Stimulated activated CD8-positive, alpha-beta memory T cell treated with anti-CD3 and anti-CD28 coated beads, Interleukin-7, amount 100 ng/mL, for 48 hours (primary cell): ENCODE measurements around the gene PRLH.

Experiments
- DNase-seq, 2 donors: peaks; one replicate each; pipeline ENCODE4 v3.0.0-alpha.2; 2020; ENCODE audit warnings: low read depth in 1 of 2; ENCODE audit errors: extremely low read depth in 1 of 2

The PRLH gene

GRCh38 chr2:237538901-237539300 is 27.5 kb upstream of the PRLH start:
- DNase-seq: no peak

DNA sequence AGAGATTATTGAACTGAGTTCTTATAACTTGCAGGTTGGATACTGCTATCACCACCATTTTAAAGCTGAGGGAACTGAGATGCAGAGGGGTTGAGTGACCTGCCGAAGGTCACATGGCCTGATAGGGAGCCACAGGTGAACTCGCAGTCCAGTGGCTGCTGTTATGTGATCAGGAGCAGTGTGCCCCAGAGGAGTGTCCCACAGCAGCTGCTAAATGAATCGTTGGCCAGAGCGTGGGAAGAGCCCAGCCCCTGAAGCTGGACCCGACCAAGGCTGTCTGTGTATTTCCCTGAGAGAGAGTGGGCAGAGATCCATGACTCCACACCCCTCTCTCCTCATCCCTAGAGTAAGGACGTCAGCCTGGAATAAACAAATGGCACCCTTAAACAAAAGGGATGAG is 26.7 kb upstream of the PRLH start:
- DNase-seq: no peak

DNA sequence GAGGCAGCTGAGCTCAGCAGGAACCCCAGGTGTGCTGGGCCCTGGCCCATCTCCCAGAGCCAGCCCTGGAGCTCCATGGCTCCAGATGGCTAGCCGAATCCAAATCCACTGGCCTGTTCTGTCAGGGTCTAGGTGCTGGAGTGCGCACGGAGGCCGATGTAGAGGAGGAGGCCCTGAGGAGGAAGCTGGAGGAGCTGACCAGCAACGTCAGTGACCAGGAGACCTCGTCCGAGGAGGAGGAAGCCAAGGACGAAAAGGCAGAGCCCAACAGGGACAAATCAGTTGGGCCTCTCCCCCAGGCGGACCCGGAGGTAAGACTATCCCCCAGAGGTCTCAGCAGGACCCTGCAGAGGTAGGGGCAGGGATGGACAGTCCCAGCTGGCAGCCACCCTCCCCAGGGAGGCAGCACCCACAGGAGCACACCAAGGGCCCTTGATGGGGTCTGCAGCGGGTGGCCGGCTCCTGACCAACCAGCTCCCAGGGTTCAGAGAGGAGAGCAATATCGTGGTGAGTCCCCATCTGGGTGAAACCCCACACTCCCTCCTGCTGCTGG is 26.1 kb upstream of the PRLH start:
- no peak for DNase-seq

DNA sequence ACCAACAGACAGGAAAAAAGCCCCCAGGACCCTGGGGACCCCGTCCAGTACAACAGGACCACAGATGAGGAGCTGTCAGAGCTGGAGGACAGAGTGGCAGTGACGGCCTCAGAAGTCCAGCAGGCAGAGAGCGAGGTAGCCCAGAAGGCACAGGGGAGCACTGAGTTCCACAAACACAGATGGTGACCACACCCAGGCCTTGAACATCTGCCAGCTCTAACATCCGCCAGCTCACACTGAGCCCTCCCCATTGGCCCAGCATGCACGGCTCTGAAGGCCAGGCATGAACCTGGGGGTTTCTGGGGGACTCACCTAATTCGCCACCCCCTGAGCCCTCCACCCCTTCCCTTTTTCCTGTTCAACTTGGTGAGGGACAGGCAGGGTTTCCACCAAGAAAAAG is 25.6 kb upstream of the PRLH start:
- no peak for DNase-seq

DNA sequence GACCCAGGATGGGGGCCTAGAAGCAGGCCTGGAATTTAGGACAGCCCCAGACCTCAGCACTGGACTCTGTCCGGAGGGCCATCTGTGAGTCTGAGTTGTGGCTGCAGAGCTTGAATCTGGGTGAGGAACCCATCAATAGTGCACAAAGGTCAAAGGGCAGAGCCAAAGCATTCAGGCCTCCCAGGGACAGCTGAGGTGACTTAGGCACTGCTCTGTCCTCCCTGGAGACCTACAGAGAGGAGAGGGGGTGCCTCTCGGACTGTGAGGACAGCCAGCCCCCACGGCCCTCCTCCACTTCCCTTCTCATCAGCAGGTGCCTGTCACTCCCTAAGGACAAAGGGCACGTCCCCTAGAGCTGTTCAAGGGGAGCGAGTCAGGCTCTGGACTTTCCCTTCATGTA is 25.1 kb upstream of the PRLH start:
- no peak for DNase-seq

- no peak for DNase-seq
Measured at GRCh38 chr2:237542001-237542704, 24.2 kb upstream of the PRLH start.

DNA sequence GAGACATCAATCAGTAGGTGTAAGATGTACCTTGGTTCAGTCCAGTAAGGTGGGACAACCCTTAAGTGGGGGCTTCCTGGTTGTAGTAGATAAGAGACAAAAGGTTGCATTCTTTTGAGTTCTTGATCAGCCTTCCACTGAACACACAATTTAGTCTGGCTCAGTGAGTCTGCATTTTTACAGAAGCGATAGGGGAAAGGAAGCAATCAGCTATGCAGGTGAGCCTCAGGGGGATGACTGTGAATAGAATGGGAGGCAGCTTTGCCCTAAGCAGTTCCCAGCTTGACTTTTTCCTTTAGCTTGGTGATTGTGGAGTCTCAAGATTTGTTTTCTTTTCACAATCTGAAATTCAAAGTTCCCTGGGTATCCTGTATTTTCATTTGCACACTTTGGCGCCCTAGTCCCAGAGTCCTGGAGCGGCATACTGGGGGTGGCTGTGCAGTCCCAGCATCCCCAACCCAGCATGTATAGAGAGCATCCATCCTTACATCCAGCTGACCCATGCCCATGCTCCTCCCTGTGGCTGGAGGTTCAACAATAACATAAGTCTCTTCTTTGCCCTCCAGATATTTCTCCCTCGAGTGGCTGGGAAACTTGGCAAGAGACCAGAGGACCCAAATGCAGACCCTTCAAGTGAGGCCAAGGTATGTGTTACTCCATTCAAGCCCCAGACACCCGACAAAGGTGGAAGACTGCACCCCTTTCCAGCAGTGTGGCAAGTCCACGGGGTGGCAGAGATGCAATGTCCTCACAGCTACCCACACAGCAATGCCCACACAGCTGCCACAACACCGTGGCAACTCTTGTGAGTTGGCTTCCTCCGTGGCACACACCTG is 20.1 kb upstream of the PRLH start:
- DNase-seq: no peak

DNA sequence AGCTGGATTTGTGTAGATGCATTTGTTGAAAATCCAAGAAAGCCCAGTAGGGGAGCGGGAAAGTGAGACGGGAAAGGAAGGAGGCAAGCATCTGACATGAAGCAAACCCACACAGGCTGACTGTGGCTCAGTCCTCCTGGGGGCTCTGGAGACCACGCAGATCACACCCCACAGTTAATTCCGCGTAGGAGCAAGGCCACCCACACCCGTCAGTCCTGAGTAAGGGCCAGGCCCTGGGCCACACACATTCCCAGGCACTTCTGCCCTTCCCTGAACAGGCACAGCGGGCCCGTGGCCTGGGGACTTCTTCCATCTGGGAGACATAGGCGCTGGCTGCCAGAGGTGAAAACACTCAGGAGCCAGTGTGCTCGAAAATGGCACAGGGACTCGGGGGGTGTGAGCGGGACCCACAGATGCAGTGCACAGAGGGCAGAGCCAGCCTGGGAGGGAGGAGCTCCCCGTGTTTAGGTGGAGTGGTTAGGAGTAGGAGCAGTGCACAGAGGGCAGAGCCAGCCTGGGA is 19.4 kb upstream of the PRLH start:
- no peak for DNase-seq

DNA sequence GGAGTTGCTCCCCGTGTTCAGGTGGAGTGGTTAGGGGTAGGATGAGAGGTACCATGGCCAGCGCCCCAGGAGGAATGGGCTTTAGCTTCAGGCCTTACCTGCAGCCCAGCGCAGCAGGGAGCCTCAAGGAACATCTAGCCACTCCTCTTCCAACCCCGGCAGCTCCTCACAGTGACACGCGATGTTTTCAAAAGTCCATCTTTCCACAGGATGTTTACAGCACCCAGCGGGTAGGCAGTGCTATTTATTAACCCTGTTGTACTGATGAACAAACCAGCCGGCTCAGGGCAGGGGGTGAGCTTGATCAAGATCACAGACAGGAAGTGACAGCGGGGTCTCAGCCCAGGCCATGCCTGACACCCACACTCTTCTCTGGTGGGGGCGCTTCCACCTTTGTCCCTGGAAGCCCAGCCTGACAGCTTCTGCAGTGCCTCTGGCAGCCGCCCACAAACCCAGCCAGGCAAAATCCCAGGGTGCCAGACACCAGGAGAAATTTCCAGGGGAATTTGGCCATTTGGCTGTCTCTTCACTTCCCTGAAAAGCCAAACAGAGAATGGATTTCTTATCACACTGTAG is 18.4 kb upstream of the PRLH start:
- DNase-seq: no peak

DNA sequence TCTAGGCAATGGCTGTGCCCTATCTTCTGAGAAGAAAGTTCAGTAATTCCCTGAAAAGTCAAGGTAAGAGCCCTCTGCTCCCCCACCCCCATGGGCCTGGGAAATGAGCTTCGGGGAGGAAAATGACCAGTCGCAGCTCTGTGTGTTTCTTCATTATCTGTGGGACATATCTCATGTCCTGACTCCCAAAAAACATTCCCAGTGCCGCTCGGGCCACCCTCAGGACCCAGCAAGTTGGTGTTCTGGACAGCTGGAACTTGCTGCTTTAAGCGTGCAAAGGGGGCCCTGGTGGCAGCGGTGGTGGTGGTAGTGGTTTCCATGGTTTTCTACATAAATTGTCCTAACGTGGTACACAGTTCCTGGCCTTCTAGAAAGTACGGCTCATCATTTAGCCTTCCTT is 17.2 kb upstream of the PRLH start:
- DNase-seq: no peak

DNA sequence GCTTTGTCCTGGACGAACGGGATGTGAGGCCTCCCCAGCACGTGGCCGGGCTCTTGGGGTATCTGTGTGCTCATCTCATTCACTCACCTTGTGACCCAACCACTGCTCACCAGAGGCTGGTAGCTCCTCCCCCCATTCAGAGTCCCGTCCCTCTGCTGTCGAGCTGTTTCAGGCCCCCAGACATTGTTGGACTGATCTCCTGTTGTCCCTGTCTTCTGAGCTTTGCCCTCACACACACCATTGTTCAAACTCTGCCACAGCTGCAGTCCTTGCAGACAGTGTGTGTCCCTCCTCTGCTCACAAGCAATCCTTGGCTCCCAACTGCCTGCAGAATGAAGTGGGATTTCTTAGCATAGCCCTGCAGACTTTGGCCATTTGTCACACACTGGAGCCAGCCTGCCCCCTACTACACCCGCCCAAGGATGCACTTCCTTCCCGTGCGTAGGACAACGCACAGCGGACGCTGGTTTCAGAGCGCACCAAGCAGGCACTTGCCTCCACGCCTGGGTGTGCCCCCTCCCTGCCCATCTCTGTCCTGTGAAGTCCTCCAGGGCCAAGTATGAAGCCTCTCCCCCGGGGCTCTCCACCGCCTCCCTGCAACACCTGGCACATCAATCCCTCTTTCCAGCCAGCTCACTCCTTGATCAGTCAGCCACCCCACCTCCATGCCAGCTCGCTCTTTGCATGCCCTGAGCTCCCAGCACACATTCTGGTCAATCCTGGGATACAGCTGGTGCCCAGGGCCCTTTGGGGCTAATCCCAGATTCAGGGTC is 16.5 kb upstream of the PRLH start:
- no peak for DNase-seq

DNA sequence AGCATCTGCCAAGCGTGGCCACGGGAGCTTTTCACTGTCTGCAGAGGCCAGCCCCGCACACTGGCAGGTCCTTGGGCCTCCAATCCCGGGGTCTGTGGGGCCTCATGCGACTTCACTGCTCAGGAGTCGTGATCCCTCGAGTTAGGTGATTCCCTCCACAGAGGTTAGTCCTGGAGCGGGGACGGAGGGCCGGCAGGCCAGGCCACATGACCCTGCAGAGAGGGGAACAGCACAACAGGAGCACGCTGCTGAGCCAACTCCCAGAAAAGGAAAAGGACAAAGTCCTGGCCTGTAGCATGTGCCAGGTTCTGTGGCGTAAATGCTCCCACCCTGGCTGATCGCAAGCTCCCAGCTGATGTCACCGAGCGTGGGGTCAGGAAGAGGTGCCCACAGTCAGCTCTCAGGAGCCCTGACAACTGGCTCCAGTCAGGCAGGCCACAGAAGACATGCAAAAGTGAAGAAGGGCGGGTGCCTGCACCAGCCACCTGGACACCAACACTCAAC is 15.3 kb upstream of the PRLH start:
- no peak for DNase-seq

- DNase-seq: no peak
Measured at GRCh38 chr2:237552908-237553307, 13.5 kb upstream of the PRLH start.

DNA sequence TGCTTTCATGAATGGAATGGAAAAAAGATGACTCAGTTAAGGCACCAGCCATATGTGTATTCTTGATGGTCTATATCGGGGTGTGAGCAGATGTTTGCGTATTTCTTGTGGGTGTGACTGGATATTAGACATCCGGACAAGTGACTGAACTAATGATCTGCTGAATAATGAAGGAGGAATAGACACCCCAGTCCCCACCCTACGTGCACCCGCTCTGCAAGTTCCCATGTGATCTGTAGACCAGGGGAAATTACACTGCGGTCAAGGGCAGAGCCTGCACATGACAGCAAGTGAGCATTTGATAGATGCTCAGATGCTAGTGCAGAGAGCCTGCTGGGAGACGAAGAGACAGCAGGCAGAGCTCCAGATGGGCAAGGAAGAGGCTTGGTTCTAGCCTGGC is 12.4 kb upstream of the PRLH start:
- no peak for DNase-seq

- DNase-seq: no peak
Measured at GRCh38 chr2:237555560-237555959, 10.8 kb upstream of the PRLH start.

GRCh38 chr2:237556773-237557632 is 9.4 kb upstream of the PRLH start:
- DNase-seq: peak in 1 of 2 donors; percentile 15

GRCh38 chr2:237557633-237558015 is 8.8 kb upstream of the PRLH start:
- DNase-seq: no peak

GRCh38 chr2:237558961-237559641 is 7.3 kb upstream of the PRLH start:
- no peak for DNase-seq

DNA sequence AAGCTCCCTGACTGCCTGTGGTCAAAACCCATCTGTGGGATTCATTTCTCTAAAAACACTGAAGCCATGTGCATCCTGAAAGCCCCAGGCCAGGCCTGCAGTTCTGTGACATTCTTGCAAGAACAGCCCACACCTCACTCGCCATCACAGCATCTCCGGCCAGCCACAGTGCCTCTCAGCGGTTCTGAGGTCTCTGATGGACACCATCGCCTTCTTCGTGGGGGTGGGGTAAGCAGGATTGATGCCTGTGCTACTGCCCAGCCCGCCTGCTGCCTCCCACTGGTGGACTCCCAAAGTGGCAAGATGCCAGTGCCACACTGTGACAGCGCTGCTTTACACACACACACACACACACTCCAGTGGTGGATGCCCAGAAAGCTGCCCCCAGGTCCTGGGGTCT is 5.2 kb upstream of the PRLH start:
- DNase-seq: no peak
